Transverse colon (tissue), 4 donors: ENCODE results near the gene MAP2K5. TPM values are rescaled to one million over a fixed set of nuclear protein-coding genes. Genes with fewer than 3 reads are reported as not detected.

Experiments used
- DNase-seq: peaks from one replicate; pipeline ENCODE4 v3.0.0-alpha.2; 2019
- H3K27ac ChIP-seq, 4 donors: fragments of 200-600 bp; sonication (generic); 2 replicates each; pipeline ENCODE4 v1.5.1; 2016 to 2018; ENCODE audit warnings: inconsistent platforms in 4 of 4
- H3K27me3 ChIP-seq: fragments of 200-600 bp; sonication (generic); 2 replicates; pipeline ENCODE4 v1.5.1; 2017; ENCODE audit warnings: inconsistent platforms
- H3K36me3 ChIP-seq, 4 donors: fragments of 200-600 bp; sonication (generic); 2 replicates each; pipeline ENCODE4 v1.5.1; 2017 to 2019; ENCODE audit warnings: inconsistent platforms in 4 of 4
- H3K4me1 ChIP-seq, 4 donors: fragments of 200-600 bp; sonication (generic); 2 replicates each; pipeline ENCODE4 v1.5.1; 2017 to 2020; ENCODE audit warnings: inconsistent platforms in 4 of 4
- H3K4me3 ChIP-seq, 4 donors: fragments of 200-600 bp; sonication (generic); 1 replicate in 1 of 4; 2 replicates in 3 of 4; pipeline versions ENCODE4 v1.5.1 to v1.6.1; 2017 to 2019; ENCODE audit warnings: inconsistent platforms in 4 of 4
- H3K9me3 ChIP-seq, 2 donors: fragments of 200-600 bp; sonication (generic); 2 replicates each; pipeline ENCODE4 v1.5.1; 2017 to 2019; ENCODE audit warnings: inconsistent platforms in 2 of 2
- CTCF ChIP-seq, 5 experiments: fragments of 200-600 bp in 3 of 5; fragments of 450-650 bp in 2 of 5; sonication (generic) in 3 of 5; IDR thresholded peaks; 1 replicate in 2 of 5; 2 replicates in 3 of 5; pipeline ENCODE4 v1.5.1; 2016 to 2017; ENCODE audit warnings: antibody characterized with exemption in 5 of 5, inconsistent platforms in 3 of 5, mild to moderate bottlenecking in 2 of 5, moderate library complexity in 1 of 5
- EP300 ChIP-seq: sonication (generic); formaldehyde crosslinking; IDR thresholded peaks from one replicate; pipeline ENCODE4 v1.6.1; 2017; ENCODE audit warnings: antibody characterized with exemption, low read depth
- POLR2A ChIP-seq: fragments of 450-650 bp; IDR thresholded peaks from one replicate; pipeline ENCODE4 v1.6.1; 2016; ENCODE audit warnings: antibody characterized with exemption, mild to moderate bottlenecking, moderate library complexity
- POLR2AphosphoS5 ChIP-seq, 3 donors: sonication (generic); formaldehyde crosslinking; IDR thresholded peaks; one replicate each; pipeline ENCODE4 v1.6.1; 2016; ENCODE audit warnings: antibody characterized with exemption in 3 of 3
- WGBS, 2 donors: methylation state at CpG; one replicate each; pipeline ENCODE4 v1.1.5; 2018; ENCODE audit warnings: low coverage in 1 of 2; 5-methylcytosine and 5-hydroxymethylcytosine counted together
- in situ Hi-C, 4 donors: fragments of 200-750 bp; cut with MboI; loops; one replicate each; pipeline versions ENCODE4 v1.15.0 to v1.15.1; 2017; ENCODE audit warnings: low sequenced_read_pairs in 3 of 4, low pct_ligation_motif_present in 1 of 4, low pct_unique_long_range_greater_than_20kb in 1 of 4
- intact Hi-C: fragments of 100-400 bp; cut with DNase I; formaldehyde crosslinking; loops from one replicate; pipeline ENCODE4 v1.15.1; 2023; ENCODE audit warnings: low total_unique reads
- total RNA-seq, 4 donors: library from RNA; depleted of rRNA; stranded (reverse); fragments of >200 nt; gene quantifications; one replicate each; pipeline ENCODE4 v1.1.0, GENCODE V29; 2016

The MAP2K5 gene
- total RNA-seq, 4 donors from 2014 or later, result 19.8 to 320 (median 21.1) TPM

GRCh38 chr15:67587754-67588153 lies 45.3 kb downstream of the MAP2K5 start:
- no peak for DNase-seq
- no peaks in the 10 kb centered on the region for H3K27me3 ChIP-seq
- no peaks in the 10 kb centered on the region for H3K9me3 ChIP-seq
- peaks cover 0 to 17% (median 8%) of the 10 kb centered on the region in 4 donors for H3K36me3 ChIP-seq
- intact Hi-C loops, result no loop called here
- TF ChIP-seq POLR2A (no peak), EP300 (no peak), CTCF (IDR thresholded peaks at IDR 0.05) (no peak), POLR2AphosphoS5 (IDR thresholded peaks at IDR 0.05) (no peak)
- 40 to 84% methylated on average over 1 to 3 of the region's 3 CpGs for WGBS, 2 donors
- no peak overlapping the region for H3K4me3 ChIP-seq
- H3K4me1 ChIP-seq, result no peaks in the 10 kb centered on the region
- in situ Hi-C loops, result no loop called here
- no peak overlapping the region for H3K27ac ChIP-seq

DNA sequence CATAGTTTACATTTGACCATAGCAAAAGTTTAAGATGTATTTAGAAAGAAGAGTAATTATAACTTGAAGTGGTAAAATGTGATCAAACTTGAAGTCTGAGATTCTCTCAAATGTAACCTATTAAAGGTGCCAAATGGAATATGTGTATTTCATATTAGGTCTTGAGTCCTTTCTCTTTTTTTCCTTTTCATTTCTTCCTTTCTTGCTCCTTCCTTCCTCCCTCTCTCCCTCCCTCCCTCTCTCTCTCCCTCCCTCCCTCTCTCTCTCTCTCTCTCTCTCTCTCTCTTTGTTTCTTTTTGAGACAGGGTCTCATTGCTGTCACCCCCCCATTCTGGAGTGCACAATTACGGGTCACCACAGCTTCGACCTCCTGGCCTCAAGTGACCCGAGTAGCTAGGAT lies 47.7 kb downstream of the MAP2K5 start:
- intact Hi-C loops, result no loop called here
- H3K36me3 ChIP-seq, result peaks cover 0 to 17% (median 8%) of the 10 kb centered on the region in 4 donors

DNA sequence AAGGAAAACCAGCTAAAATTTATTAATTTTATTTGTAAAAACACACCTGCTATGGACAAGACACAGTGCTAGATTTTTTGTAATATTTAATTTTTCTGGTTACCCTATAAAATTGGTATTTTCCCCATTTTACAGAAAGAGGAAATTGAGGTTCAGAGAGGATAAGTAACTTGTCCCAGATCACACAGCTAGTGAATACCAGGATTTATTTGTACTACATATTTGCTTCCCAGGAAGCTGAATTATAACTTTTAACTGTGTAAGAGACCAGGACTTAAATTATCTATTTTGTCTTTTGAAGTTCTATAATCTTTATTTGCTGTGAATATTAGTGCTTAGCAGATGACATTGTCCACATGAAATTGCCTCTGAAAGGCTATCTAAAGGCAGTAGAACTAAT lies 49.7 kb downstream of the MAP2K5 start:
- Histone ChIP-seq H3K27ac (no peak overlapping the region), H3K27me3 (no peaks in the 10 kb centered on the region), H3K4me3 (no peak overlapping the region), H3K9me3 (no peaks in the 10 kb centered on the region), H3K36me3 (peaks cover 0 to 16% (median 5%) of the 10 kb centered on the region in 4 donors), H3K4me1 (no peaks in the 10 kb centered on the region)
- TF ChIP-seq EP300, result no peak
- TF ChIP-seq CTCF (IDR thresholded peaks at IDR 0.05), result no peak
- no peak for TF ChIP-seq POLR2A
- no peak for TF ChIP-seq POLR2AphosphoS5 (IDR thresholded peaks at IDR 0.05)
- DNase-seq, result no peak
- in situ Hi-C loops (no loop called here), intact Hi-C loops (no loop called here)

More for the DNA sequence above, 47.7 kb downstream of the MAP2K5 start:
- in situ Hi-C loops, result no loop called here
- Histone ChIP-seq H3K4me3 (no peak overlapping the region), H3K4me1 (no peaks in the 10 kb centered on the region), H3K27me3 (no peaks in the 10 kb centered on the region), H3K27ac (no peak overlapping the region), H3K9me3 (no peaks in the 10 kb centered on the region)
- TF ChIP-seq POLR2AphosphoS5 (IDR thresholded peaks at IDR 0.05) (no peak), CTCF (IDR thresholded peaks at IDR 0.05) (no peak), POLR2A (no peak), EP300 (no peak)
- no peak for DNase-seq
- 94% methylated on average over 3 of the region's 3 CpGs; no CpG with 5 or more reads in 1 of the 2 donors for WGBS, 2 donors

GRCh38 chr15:67593562-67593961 lies 51.1 kb downstream of the MAP2K5 start:
- in situ Hi-C loops, result no loop called here
- no peaks in the 10 kb centered on the region for H3K9me3 ChIP-seq
- TF ChIP-seq POLR2AphosphoS5 (IDR thresholded peaks at IDR 0.05) (no peak), EP300 (no peak), CTCF (IDR thresholded peaks at IDR 0.05) (no peak), POLR2A (no peak)
- no peak for DNase-seq
- no peak overlapping the region for H3K27ac ChIP-seq
- H3K4me1 ChIP-seq, result no peaks in the 10 kb centered on the region
- no peak overlapping the region for H3K4me3 ChIP-seq
- peaks cover 0 to 3% (median 0%) of the 10 kb centered on the region in 4 donors for H3K36me3 ChIP-seq
- H3K27me3 ChIP-seq, result no peaks in the 10 kb centered on the region
- 97 to 98% methylated on average over 5 to 6 of the region's 6 CpGs for WGBS, 2 donors
- intact Hi-C loops, result no loop called here
